SK-N-SH (cell line): ENCODE results near the gene CACNA1G. TPM values are rescaled to one million over a fixed set of nuclear protein-coding genes. Genes with fewer than 3 reads are reported as not detected.

Experiments used
- CTCF ChIA-PET: fragments of 300-600, 350-600 bp; formaldehyde crosslinking; extraction: SDS; loops from one replicate; lab custom pipeline; 2021; lab: Yijun Ruan, JAX
- POLR2A ChIA-PET: fragments of 350-600 bp; sonication (Branson Sonifier 250); formaldehyde crosslinking; extraction: SDS; loops from one replicate; lab custom pipeline; 2020; ENCODE audit warnings: antibody characterized with exemption, inconsistent platforms; lab: Yijun Ruan, JAX
- DNase-seq: peaks from one replicate; pipeline ENCODE4 v3.0.0; 2012
- H2AFZ ChIP-seq: fragments of 200-600 bp; sonication (generic); 2 replicates; pipeline ENCODE4 v1.8.1; 2016; ENCODE audit warnings: antibody characterized with exemption, mild to moderate bottlenecking, low read depth
- H3F3A ChIP-seq: fragments of 200-600 bp; sonication (generic); replicated peaks from 2 replicates; pipeline ENCODE3; 2016; ENCODE audit warnings: antibody characterized with exemption, mild to moderate bottlenecking; ENCODE audit not compliant: insufficient read depth
- H3K27ac ChIP-seq, 2 experiments: fragments of 200-500 bp in 1 of 2; fragments of 200-600 bp in 1 of 2; sonication (Bioruptor generic) in 1 of 2; sonication (generic), shearing (Covaris generic) in 1 of 2; 2 replicates each; pipeline versions ENCODE4 v1.5.1 to v1.6.1; 2014 to 2016; ENCODE audit warnings: low read depth in 2 of 2, inconsistent platforms in 1 of 2, low read length in 1 of 2, mild to moderate bottlenecking in 1 of 2, mixed read lengths in 1 of 2
- H3K27me3 ChIP-seq: fragments of 200-600 bp; sonication (generic), shearing (Covaris generic); 2 replicates; pipeline ENCODE4 v1.6.1; 2016; ENCODE audit warnings: mixed run types; ENCODE audit not compliant: insufficient read depth
- H3K36me3 ChIP-seq, 2 experiments: fragments of 200-500 bp in 1 of 2; fragments of 200-600 bp in 1 of 2; sonication (Bioruptor generic) in 1 of 2; sonication (generic) in 1 of 2; replicated peaks in 1 of 2; 2 replicates each; pipeline versions ENCODE3 to v1.5.1; 2014 to 2016; ENCODE audit warnings: low read length in 1 of 2, mild to moderate bottlenecking in 1 of 2; ENCODE audit not compliant: insufficient read depth in 2 of 2, control insufficient read depth in 1 of 2
- H3K4me1 ChIP-seq, 2 experiments: fragments of 200-500 bp in 1 of 2; fragments of 200-600 bp in 1 of 2; sonication (Bioruptor generic) in 1 of 2; sonication (generic), shearing (Covaris generic) in 1 of 2; 2 replicates each; pipeline versions ENCODE4 v1.5.1 to v1.6.1; 2014 to 2016; ENCODE audit warnings: low read depth in 1 of 2, low read length in 1 of 2, mixed run types in 1 of 2; ENCODE audit not compliant: insufficient read depth in 2 of 2, control insufficient read depth in 1 of 2
- H3K4me2 ChIP-seq: fragments of 200-600 bp; sonication (generic), shearing (Covaris generic); 2 replicates; pipeline ENCODE4 v1.6.1; 2017; ENCODE audit warnings: mixed run types
- H3K4me3 ChIP-seq, 2 experiments: fragments of 200-500 bp in 1 of 2; fragments of 200-600 bp in 1 of 2; sonication (Bioruptor generic) in 1 of 2; sonication (generic), shearing (Covaris generic) in 1 of 2; 2 replicates each; pipeline versions ENCODE4 v1.5.1 to v1.8.1; 2014 to 2016; ENCODE audit warnings: low read depth in 2 of 2, inconsistent platforms in 1 of 2, low read length in 1 of 2, mild to moderate bottlenecking in 1 of 2, mixed read lengths in 1 of 2, moderate library complexity in 1 of 2
- H3K79me2 ChIP-seq: fragments of 200-600 bp; sonication (generic); 2 replicates; pipeline ENCODE4 v1.8.1; 2017; ENCODE audit warnings: mild to moderate bottlenecking; ENCODE audit not compliant: insufficient read depth
- H3K9ac ChIP-seq: fragments of 200-600 bp; sonication (generic); 2 replicates; pipeline ENCODE4 v1.6.1; 2017; ENCODE audit warnings: mixed run types
- H3K9me2 ChIP-seq: fragments of 200-600 bp; sonication (generic); 2 replicates; pipeline ENCODE4 v1.6.1; 2017; ENCODE audit warnings: mixed run types
- H3K9me3 ChIP-seq: fragments of 200-600 bp; sonication (generic); 2 replicates; pipeline ENCODE4 v1.6.1; 2017; ENCODE audit warnings: mixed run types, mild to moderate bottlenecking, moderate library complexity
- H4K20me1 ChIP-seq: fragments of 200-600 bp; sonication (generic); 2 replicates; pipeline ENCODE4 v1.6.1; 2017; ENCODE audit warnings: mild to moderate bottlenecking, mixed run types; ENCODE audit not compliant: insufficient read depth
- CHD2 ChIP-seq: fragments of 150-350 bp; IDR thresholded peaks from 2 replicates; pipeline ENCODE4 v1.6.1; 2018; ENCODE audit warnings: low read length; ENCODE audit not compliant: partially characterized antibody
- CTCF ChIP-seq: fragments of 200-600 bp; sonication (generic); IDR thresholded peaks from 2 replicates; pipeline ENCODE4 v1.6.1; 2017; ENCODE audit warnings: antibody characterized with exemption, mild to moderate bottlenecking, moderate library complexity
- ELF1 ChIP-seq: IDR thresholded peaks from 2 replicates; pipeline ENCODE4 v1.4.0; 2012
- FOSL2 ChIP-seq: IDR thresholded peaks from 2 replicates; pipeline ENCODE4 v1.4.0; 2012; ENCODE audit warnings: low read depth, mild to moderate bottlenecking, moderate library complexity, borderline replicate concordance
- FOXJ3 ChIP-seq: sonication (generic); formaldehyde crosslinking; IDR thresholded peaks from 2 replicates; pipeline ENCODE4 v1.5.1; 2020; ENCODE audit warnings: mild to moderate bottlenecking, missing genetic modification reagents
- FOXM1 ChIP-seq: IDR thresholded peaks from 2 replicates; pipeline ENCODE4 v1.4.0; 2012; ENCODE audit warnings: low read depth, mild to moderate bottlenecking
- MAX ChIP-seq: IDR thresholded peaks from 2 replicates; pipeline ENCODE4 v1.4.0; 2012; ENCODE audit warnings: low read depth
- MXI1 ChIP-seq: IDR thresholded peaks from 2 replicates; pipeline ENCODE4 v1.6.1; 2012; ENCODE audit warnings: mild to moderate bottlenecking, low read depth, low read length, improper control_type of control experiment
- NFIC ChIP-seq: IDR thresholded peaks from 2 replicates; pipeline ENCODE4 v1.4.0; 2012; ENCODE audit warnings: borderline replicate concordance
- NRF1 ChIP-seq: IDR thresholded peaks from 2 replicates; pipeline ENCODE4 v1.6.1; 2012; ENCODE audit warnings: low read depth, mild to moderate bottlenecking, low read length
- REST ChIP-seq: IDR thresholded peaks from 2 replicates; pipeline ENCODE4 v1.6.1; 2012; ENCODE audit warnings: mild to moderate bottlenecking, low read depth, low read length, moderate library complexity
- SIN3A ChIP-seq: IDR thresholded peaks from 2 replicates; pipeline ENCODE4 v1.6.1; 2012; ENCODE audit warnings: low read depth, mild to moderate bottlenecking, low read length, moderate library complexity, borderline replicate concordance
- TCF12 ChIP-seq: IDR thresholded peaks from 2 replicates; pipeline ENCODE4 v1.4.0; 2012
- TEAD4 ChIP-seq: IDR thresholded peaks from 2 replicates; pipeline ENCODE4 v1.4.0; 2012; ENCODE audit warnings: mild to moderate bottlenecking, borderline replicate concordance; ENCODE audit not compliant: insufficient read depth
- USF1 ChIP-seq: IDR thresholded peaks from 2 replicates; pipeline ENCODE4 v1.4.0; 2012; ENCODE audit warnings: low read depth, borderline replicate concordance
- WGBS: methylation state at CpG from one replicate; pipeline ENCODE4 v1.1.6; 2017; ENCODE audit warnings: low lambda C conversion rate; 5-methylcytosine and 5-hydroxymethylcytosine counted together
- polyA plus RNA-seq, 3 experiments: library from polyadenylated mRNA; depleted of rRNA; stranded (reverse); fragments of >200 nt; gene quantifications; 2 replicates each; pipeline ENCODE4 v1.2.3, GENCODE V29; 2012
- TF ChIP-seq, protein P1 (sequence below): fragments of 150-350 bp; IDR thresholded peaks from 2 replicates; pipeline ENCODE4 v1.6.1; 2016; ENCODE audit warnings: mild to moderate bottlenecking, low read depth, low read length

CACNA1G gene
- polyA plus RNA-seq, 1 of the 3 experiments (the other 2 are of a cell fraction): 0.21 TPM

DNA sequence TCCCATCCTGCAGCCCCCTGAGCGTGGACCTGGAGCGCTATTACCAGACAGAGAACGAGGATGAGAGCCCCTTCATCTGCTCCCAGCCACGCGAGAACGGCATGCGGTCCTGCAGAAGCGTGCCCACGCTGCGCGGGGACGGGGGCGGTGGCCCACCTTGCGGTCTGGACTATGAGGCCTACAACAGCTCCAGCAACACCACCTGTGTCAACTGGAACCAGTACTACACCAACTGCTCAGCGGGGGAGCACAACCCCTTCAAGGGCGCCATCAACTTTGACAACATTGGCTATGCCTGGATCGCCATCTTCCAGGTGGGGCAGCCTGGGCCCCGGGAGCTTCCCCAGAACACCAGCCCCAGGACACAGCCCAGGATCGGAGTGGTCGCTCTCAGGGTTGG, 12.0 kb downstream of the CACNA1G start:
- CTCF ChIA-PET: interaction anchor here (0.7 to 2.9 kb wide), 5 partner anchors 10 to 211 kb away, joined by 3 to 10 read pairs (median 4); no protein-coding TSS in a partner anchor
- peaks cover 4% of the 10 kb centered on the region for H3F3A ChIP-seq
- no peaks in the 10 kb centered on the region for H3K9me2 ChIP-seq
- no peak overlapping the region for H3K4me3 ChIP-seq
- WGBS: 96% methylated on average over 17 of the region's 20 CpGs
- POLR2A ChIA-PET: no interaction called here
- no peaks in the 10 kb centered on the region for H3K36me3 ChIP-seq
- no peak overlapping the region for H3K4me2 ChIP-seq
- no peaks in the 10 kb centered on the region for H4K20me1 ChIP-seq
- H3K9me3 ChIP-seq: no peaks in the 10 kb centered on the region
- no peak overlapping the region for H2AFZ ChIP-seq
- H3K27ac ChIP-seq: no peak overlapping the region
- H3K27me3 ChIP-seq: no peaks in the 10 kb centered on the region
- H3K9ac ChIP-seq: no peak overlapping the region
- no peak for TF ChIP-seq NFIC
- no peak for TF ChIP-seq USF1
- no peak for TF ChIP-seq CHD2
- TF ChIP-seq, all 33 proteins: peak for 0
- no peak for DNase-seq
- no peaks in the 10 kb centered on the region for H3K79me2 ChIP-seq
- H3K4me1 ChIP-seq: peaks cover 0 to 27% of the 10 kb centered on the region in 2 experiments; a peak in 1 of 4 replicates

- Histone ChIP-seq H3F3A (no peaks in the 10 kb centered on the region), H3K79me2 (no peaks in the 10 kb centered on the region), H3K27me3 (peaks cover 7% of the 10 kb centered on the region; the same call in 1 of the 2 replicates), H3K9me3 (no peaks in the 10 kb centered on the region), H3K4me2 (no peak overlapping the region), H3K36me3 (no peaks in the 10 kb centered on the region), H3K9me2 (no peaks in the 10 kb centered on the region), H4K20me1 (no peaks in the 10 kb centered on the region), H2AFZ (no peak overlapping the region), H3K9ac (no peak overlapping the region), H3K4me3 (no peak overlapping the region), H3K27ac (no peak overlapping the region), H3K4me1 (peaks cover 0 to 23% of the 10 kb centered on the region in 2 experiments; a peak in 1 of 4 replicates)
- no peak for DNase-seq
- ChIA-PET CTCF (interaction anchor here (0.7 to 2.9 kb wide), 9 partner anchors 12 to 209 kb away, joined by 3 to 10 read pairs (median 4); no protein-coding TSS in a partner anchor), POLR2A (no interaction called here)
- WGBS: 81% methylated on average over 12 of the region's 12 CpGs
- TF ChIP-seq ELF1 (no peak), MAX (no peak), NFIC (no peak), FOSL2 (no peak), TEAD4 (no peak), CHD2 (no peak), CTCF (no peak), REST (no peak), FOXJ3 (no peak), SIN3A (no peak), NRF1 (no peak), MXI1 (no peak), FOXM1 (no peak), TCF12 (no peak), USF1 (no peak)
- TF ChIP-seq, protein P1, sequence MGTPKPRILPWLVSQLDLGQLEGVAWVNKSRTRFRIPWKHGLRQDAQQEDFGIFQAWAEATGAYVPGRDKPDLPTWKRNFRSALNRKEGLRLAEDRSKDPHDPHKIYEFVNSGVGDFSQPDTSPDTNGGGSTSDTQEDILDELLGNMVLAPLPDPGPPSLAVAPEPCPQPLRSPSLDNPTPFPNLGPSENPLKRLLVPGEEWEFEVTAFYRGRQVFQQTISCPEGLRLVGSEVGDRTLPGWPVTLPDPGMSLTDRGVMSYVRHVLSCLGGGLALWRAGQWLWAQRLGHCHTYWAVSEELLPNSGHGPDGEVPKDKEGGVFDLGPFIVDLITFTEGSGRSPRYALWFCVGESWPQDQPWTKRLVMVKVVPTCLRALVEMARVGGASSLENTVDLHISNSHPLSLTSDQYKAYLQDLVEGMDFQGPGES: no peak
These were observed 13.5 kb downstream of the CACNA1G start for GRCh38 chr17:50573866-50574611.
